Smooth muscle cell (in vitro differentiated cells): Measurements from ENCODE around the gene CFAP54. TPM values are rescaled to one million over a fixed set of nuclear protein-coding genes. Genes with fewer than 3 reads are reported as not detected.

ENCODE experiments used
- DNase-seq: peaks from one replicate; lab custom pipeline; 2025; ENCODE audit not compliant: unreplicated experiment; lab: John Stamatoyannopoulos, UW
- H2AFZ ChIP-seq: fragments of 200-600 bp; sonication (generic); 2 replicates; pipeline ENCODE4 v1.6.0; 2016; ENCODE audit warnings: antibody characterized with exemption, low read depth, mild to moderate bottlenecking
- H3F3A ChIP-seq: fragments of 200-600 bp; sonication (generic); 2 replicates; pipeline ENCODE4 v1.6.0; 2017; ENCODE audit warnings: antibody characterized with exemption, low read depth
- H3K27ac ChIP-seq: fragments of 200-600 bp; sonication (generic); 2 replicates; pipeline ENCODE4 v1.5.1; 2016; ENCODE audit warnings: low read depth, mild to moderate bottlenecking
- H3K27me3 ChIP-seq: fragments of 200-600 bp; sonication (generic); 2 replicates; pipeline ENCODE4 v1.6.1; 2016; ENCODE audit warnings: low read depth, mild to moderate bottlenecking
- H3K36me3 ChIP-seq: fragments of 200-600 bp; sonication (generic); 2 replicates; pipeline ENCODE4 v1.5.1; 2016; ENCODE audit warnings: low read depth
- H3K4me1 ChIP-seq: fragments of 200-600 bp; sonication (generic); 2 replicates; pipeline ENCODE4 v1.5.1; 2016; ENCODE audit warnings: low read depth
- H3K4me2 ChIP-seq: fragments of 200-600 bp; sonication (generic); 2 replicates; pipeline ENCODE4 v1.6.0; 2016; ENCODE audit warnings: mild to moderate bottlenecking
- H3K4me3 ChIP-seq: fragments of 200-600 bp; sonication (generic); 2 replicates; pipeline ENCODE4 v1.5.1; 2016; ENCODE audit warnings: mild to moderate bottlenecking
- H3K79me2 ChIP-seq: fragments of 200-600 bp; sonication (generic); 2 replicates; pipeline ENCODE4 v1.6.0; 2016; ENCODE audit warnings: low read depth, mild to moderate bottlenecking
- H3K9ac ChIP-seq: fragments of 200-600 bp; sonication (generic); 2 replicates; pipeline ENCODE4 v1.6.0; 2016; ENCODE audit warnings: low read depth
- H3K9me3 ChIP-seq: fragments of 200-600 bp; sonication (generic); replicated peaks from 2 replicates; pipeline ENCODE4 v1.5.1; 2016; ENCODE audit warnings: low read depth
- H4K20me1 ChIP-seq: fragments of 200-600 bp; sonication (generic); 2 replicates; pipeline ENCODE4 v1.6.0; 2016; ENCODE audit warnings: low read depth
- WGBS: methylation state at CpG from one replicate; pipeline ENCODE4 v1.1.7; 2016; ENCODE audit warnings: low lambda C conversion rate; 5-methylcytosine and 5-hydroxymethylcytosine counted together
- polyA plus RNA-seq: library from polyadenylated mRNA; unstranded; fragments of >200 nt; fragmentation: Nextera tagmentation; extraction: Ambion mirVana; gene quantifications from 2 replicates; pipeline ENCODE4 v1.2.1, GENCODE V29; 2016
- total RNA-seq: library from RNA; depleted of rRNA; stranded (reverse); fragments of >200 nt; gene quantifications from 2 replicates; pipeline ENCODE4 v1.2.3, GENCODE V29; 2014
- TF ChIP-seq, protein P1 (sequence below): fragments of 200-600 bp; sonication (generic); IDR thresholded peaks from 2 replicates; pipeline ENCODE4 v1.5.1; 2017; ENCODE audit warnings: borderline replicate concordance, mild to moderate bottlenecking, antibody characterized with exemption; ENCODE audit not compliant: insufficient read depth, poor library complexity, severe bottlenecking

Gene CFAP54
- total and polyA plus RNA-seq, 2 experiments from 2014 or later: 0.35 to 0.67 TPM

DNA sequence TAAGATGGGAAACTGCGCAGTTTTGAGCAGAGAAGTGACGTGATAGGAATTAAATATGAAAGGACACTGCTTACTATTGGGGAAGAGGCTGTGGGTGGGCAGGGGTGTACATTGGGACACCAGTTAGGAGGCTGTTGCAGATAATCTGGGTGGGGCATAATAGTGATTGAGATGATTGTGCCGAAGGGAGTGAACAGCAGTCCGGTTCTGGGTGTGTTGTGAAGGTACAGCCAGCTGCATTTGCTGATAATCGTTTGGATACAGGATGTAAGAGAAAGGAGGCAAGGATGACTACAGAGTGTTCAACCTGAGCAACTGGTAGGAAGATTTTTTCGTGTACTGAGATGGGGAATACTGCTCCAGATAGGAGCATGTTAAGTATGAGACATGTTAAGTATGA lies 212.5 kb downstream of the CFAP54 start:
- H3K27me3 ChIP-seq: no peaks in the 10 kb centered on the region
- no peaks in the 10 kb centered on the region for H3K9me3 ChIP-seq
- 91% methylated on average over 6 of the region's 6 CpGs for WGBS
- no peaks in the 10 kb centered on the region for H3F3A ChIP-seq
- H3K36me3 ChIP-seq: no peaks in the 10 kb centered on the region
- H4K20me1 ChIP-seq: no peaks in the 10 kb centered on the region
- no peak overlapping the region for H3K4me3 ChIP-seq
- no peak overlapping the region for H3K4me2 ChIP-seq
- no peak overlapping the region for H3K27ac ChIP-seq
- no peaks in the 10 kb centered on the region for H3K79me2 ChIP-seq
- H2AFZ ChIP-seq: no peak overlapping the region
- H3K9ac ChIP-seq: no peak overlapping the region
- peaks cover 18% of the 10 kb centered on the region for H3K4me1 ChIP-seq
- TF ChIP-seq, protein P1, sequence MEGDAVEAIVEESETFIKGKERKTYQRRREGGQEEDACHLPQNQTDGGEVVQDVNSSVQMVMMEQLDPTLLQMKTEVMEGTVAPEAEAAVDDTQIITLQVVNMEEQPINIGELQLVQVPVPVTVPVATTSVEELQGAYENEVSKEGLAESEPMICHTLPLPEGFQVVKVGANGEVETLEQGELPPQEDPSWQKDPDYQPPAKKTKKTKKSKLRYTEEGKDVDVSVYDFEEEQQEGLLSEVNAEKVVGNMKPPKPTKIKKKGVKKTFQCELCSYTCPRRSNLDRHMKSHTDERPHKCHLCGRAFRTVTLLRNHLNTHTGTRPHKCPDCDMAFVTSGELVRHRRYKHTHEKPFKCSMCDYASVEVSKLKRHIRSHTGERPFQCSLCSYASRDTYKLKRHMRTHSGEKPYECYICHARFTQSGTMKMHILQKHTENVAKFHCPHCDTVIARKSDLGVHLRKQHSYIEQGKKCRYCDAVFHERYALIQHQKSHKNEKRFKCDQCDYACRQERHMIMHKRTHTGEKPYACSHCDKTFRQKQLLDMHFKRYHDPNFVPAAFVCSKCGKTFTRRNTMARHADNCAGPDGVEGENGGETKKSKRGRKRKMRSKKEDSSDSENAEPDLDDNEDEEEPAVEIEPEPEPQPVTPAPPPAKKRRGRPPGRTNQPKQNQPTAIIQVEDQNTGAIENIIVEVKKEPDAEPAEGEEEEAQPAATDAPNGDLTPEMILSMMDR: no peak
- DNase-seq: no peak

DNA sequence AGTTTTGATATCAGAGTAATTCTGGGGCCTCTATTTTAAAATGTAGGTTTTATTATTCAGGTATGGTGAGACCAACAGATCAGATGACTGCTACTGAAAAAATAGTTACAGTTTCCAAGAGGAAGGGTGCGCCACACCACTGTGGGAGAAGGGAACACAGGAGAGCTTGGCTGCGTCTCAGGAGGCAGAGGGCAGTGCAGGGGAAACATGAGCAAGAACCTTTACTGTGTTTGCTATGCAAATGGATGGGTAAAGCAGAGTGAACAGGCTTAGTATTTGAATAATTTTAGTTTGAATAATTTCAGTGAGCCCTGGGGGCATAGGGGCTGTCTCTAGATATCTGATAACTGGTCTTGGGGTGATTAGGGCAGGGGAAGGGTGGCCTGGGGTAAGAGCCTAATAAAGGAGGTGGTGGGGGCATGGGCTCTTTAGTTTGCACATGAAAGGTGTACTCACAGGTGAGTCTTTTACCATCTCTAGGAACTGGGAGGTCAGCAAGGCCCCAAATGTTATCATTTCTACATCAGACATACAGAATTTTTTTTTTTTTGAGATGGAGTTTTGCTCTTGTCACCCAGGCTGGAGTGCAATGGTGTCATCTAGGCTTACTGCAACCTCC lies 220.9 kb downstream of the CFAP54 start:
- Histone ChIP-seq H3K79me2 (no peaks in the 10 kb centered on the region), H3K36me3 (no peaks in the 10 kb centered on the region), H3K4me2 (no peak overlapping the region), H3K9me3 (no peaks in the 10 kb centered on the region), H3K4me1 (peaks cover 13% of the 10 kb centered on the region), H3K27ac (no peak overlapping the region), H3F3A (no peaks in the 10 kb centered on the region), H4K20me1 (no peaks in the 10 kb centered on the region), H3K9ac (no peak overlapping the region), H3K4me3 (no peak overlapping the region), H2AFZ (no peak overlapping the region), H3K27me3 (no peaks in the 10 kb centered on the region)
- DNase-seq: no peak
- TF ChIP-seq, protein P1: no peak
- WGBS: 50% methylated on average over 2 of the region's 2 CpGs

DNA sequence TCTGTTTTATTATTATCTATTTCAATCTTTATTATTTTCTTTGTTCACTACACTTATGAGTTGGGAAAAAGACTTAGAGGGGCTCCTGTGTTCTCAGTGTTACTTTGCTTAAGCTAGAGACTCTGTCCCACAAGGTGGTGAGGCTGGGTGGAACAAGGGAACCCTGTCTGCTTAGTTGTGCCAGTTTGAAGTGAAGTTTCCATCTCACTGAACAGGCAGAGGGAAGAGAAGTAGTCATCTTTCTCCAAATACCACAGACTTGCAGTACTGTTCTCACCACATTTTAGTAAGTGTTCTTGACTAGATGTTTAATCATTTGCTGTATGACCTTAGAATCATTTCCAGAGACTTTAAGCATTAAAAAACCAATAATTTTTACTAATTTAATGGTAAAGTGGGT lies 222.0 kb downstream of the CFAP54 start:
- Histone ChIP-seq H3K9ac (no peak overlapping the region), H3K79me2 (no peaks in the 10 kb centered on the region), H3K9me3 (no peaks in the 10 kb centered on the region), H2AFZ (no peak overlapping the region), H3F3A (no peaks in the 10 kb centered on the region), H4K20me1 (no peaks in the 10 kb centered on the region), H3K36me3 (no peaks in the 10 kb centered on the region), H3K4me3 (no peak overlapping the region), H3K4me2 (no peak overlapping the region), H3K27me3 (no peaks in the 10 kb centered on the region), H3K27ac (no peak overlapping the region), H3K4me1 (peaks cover 3% of the 10 kb centered on the region)
- TF ChIP-seq, protein P1: no peak
- DNase-seq: no peak

DNA sequence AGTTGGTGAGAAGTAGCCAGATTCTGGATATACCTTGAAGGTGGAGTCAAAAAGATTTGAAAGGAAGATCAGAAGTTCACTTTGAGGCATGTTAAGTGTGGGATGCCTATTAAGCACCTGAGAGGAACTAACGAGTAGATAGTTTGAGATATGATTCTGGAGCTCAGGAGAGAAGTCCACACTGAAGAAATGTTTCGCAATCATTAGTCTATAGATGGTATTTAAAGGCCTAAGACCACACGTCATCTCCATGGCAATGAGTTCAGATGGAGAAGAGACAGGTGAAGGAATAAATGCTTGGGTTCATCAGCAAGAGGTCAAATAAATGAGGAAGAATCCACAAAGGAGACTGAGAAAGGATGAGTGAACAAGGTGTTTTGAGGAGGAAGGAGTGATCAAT lies 224.8 kb downstream of the CFAP54 start:
- 83% methylated on average over 3 of the region's 3 CpGs for WGBS

More for the DNA sequence above, 224.8 kb downstream of the CFAP54 start:
- Histone ChIP-seq H3K27me3 (no peaks in the 10 kb centered on the region), H3K36me3 (no peaks in the 10 kb centered on the region), H3K4me2 (no peak overlapping the region), H3K79me2 (no peaks in the 10 kb centered on the region), H3K9ac (no peak overlapping the region), H3F3A (no peaks in the 10 kb centered on the region), H3K9me3 (no peaks in the 10 kb centered on the region), H2AFZ (no peak overlapping the region), H3K27ac (no peak overlapping the region), H4K20me1 (no peaks in the 10 kb centered on the region), H3K4me3 (no peak overlapping the region), H3K4me1 (no peaks in the 10 kb centered on the region)
- TF ChIP-seq, protein P1: no peak
- DNase-seq: no peak
